Measurements from ENCODE around the gene CEACAM5. TPM values are rescaled to one million over a fixed set of nuclear protein-coding genes. Genes with fewer than 3 reads are reported as not detected.

The CEACAM5 gene
- total RNA-seq, 4 donors from 2014 or later, result 0.83 to 2.2 TPM; not detected in 2

- no peak for TF ChIP-seq CTCF (IDR thresholded peaks at IDR 0.05)
- no peak for TF ChIP-seq POLR2AphosphoS5 (IDR thresholded peaks at IDR 0.05)
- Histone ChIP-seq H3K4me1 (no peaks in the 10 kb centered on the region), H3K9me3 (no peaks in the 10 kb centered on the region), H3K27me3 (peaks cover 0 to 73% (median 0%) of the 10 kb centered on the region in 4 donors), H3K27ac (replicated peaks in 1 of 4) (no peak overlapping the region), H3K4me3 (no peak overlapping the region), H3K36me3 (no peaks in the 10 kb centered on the region)
- no peak for DNase-seq (ENCODE audit: extremely low spot score)
- intact Hi-C loops (cut with DNase I), result no loop called here
- WGBS, result 92% methylated on average over 2 of the region's 5 CpGs
These were observed 6.2 kb downstream of the CEACAM5 start for GRCh38 chr19:41714598-41714997.

- Histone ChIP-seq H3K9me3 (no peaks in the 10 kb centered on the region), H3K27me3 (peaks cover 0 to 73% (median 0%) of the 10 kb centered on the region in 4 donors), H3K27ac (replicated peaks in 1 of 4) (no peak overlapping the region), H3K36me3 (no peaks in the 10 kb centered on the region), H3K4me1 (no peaks in the 10 kb centered on the region), H3K4me3 (no peak overlapping the region)
- DNase-seq (ENCODE audit: extremely low spot score), result no peak
- 72% methylated on average over 6 of the region's 6 CpGs for WGBS
- intact Hi-C loops (cut with DNase I), result no loop called here
- TF ChIP-seq EP300 (IDR thresholded peaks at IDR 0.05) (no peak), CTCF (IDR thresholded peaks at IDR 0.05) (no peak), POLR2AphosphoS5 (IDR thresholded peaks at IDR 0.05) (no peak), POLR2A (IDR thresholded peaks at IDR 0.05; ENCODE audit: low read depth) (no peak)
These were observed 10.3 kb downstream of the CEACAM5 start for GRCh38 chr19:41718761-41719160.

- H3K36me3 ChIP-seq, result no peaks in the 10 kb centered on the region
- peaks cover 0 to 60% (median 0%) of the 10 kb centered on the region in 4 donors for H3K27me3 ChIP-seq
- WGBS, result 79% methylated on average over 2 of the region's 3 CpGs
- intact Hi-C loops (cut with DNase I), result no loop called here
- H3K4me1 ChIP-seq, result no peaks in the 10 kb centered on the region
- no peak overlapping the region for H3K27ac ChIP-seq (replicated peaks in 1 of 4)
- no peak for TF ChIP-seq CTCF (IDR thresholded peaks at IDR 0.05)
- TF ChIP-seq POLR2A (IDR thresholded peaks at IDR 0.05; ENCODE audit: low read depth), result no peak
- TF ChIP-seq EP300 (IDR thresholded peaks at IDR 0.05), result no peak
- TF ChIP-seq POLR2AphosphoS5 (IDR thresholded peaks at IDR 0.05), result no peak
- no peak for DNase-seq (ENCODE audit: extremely low spot score)
- peaks cover 0 to 3% (median 0%) of the 10 kb centered on the region in 4 donors for H3K9me3 ChIP-seq
- no peak overlapping the region for H3K4me3 ChIP-seq
These were observed 11.7 kb downstream of the CEACAM5 start for GRCh38 chr19:41720103-41720502.

GRCh38 chr19:41726493-41726892, 18.1 kb downstream of the CEACAM5 start:
- Histone ChIP-seq H3K27ac (replicated peaks in 1 of 4) (no peak overlapping the region), H3K27me3 (peaks cover 0 to 34% (median 0%) of the 10 kb centered on the region in 4 donors), H3K4me3 (no peak overlapping the region), H3K4me1 (no peaks in the 10 kb centered on the region), H3K36me3 (no peaks in the 10 kb centered on the region), H3K9me3 (peaks cover 0 to 3% (median 0%) of the 10 kb centered on the region in 4 donors)
- TF ChIP-seq EP300 (IDR thresholded peaks at IDR 0.05) (no peak), CTCF (IDR thresholded peaks at IDR 0.05) (no peak), POLR2A (IDR thresholded peaks at IDR 0.05; ENCODE audit: low read depth) (no peak), POLR2AphosphoS5 (IDR thresholded peaks at IDR 0.05) (no peak)
- intact Hi-C loops (cut with DNase I), result no loop called here
- no peak for DNase-seq (ENCODE audit: extremely low spot score)
- WGBS, result 26% methylated on average over 5 of the region's 5 CpGs

GRCh38 chr19:41734156-41734555, 25.7 kb downstream of the CEACAM5 start:
- 73% methylated on average over 4 of the region's 4 CpGs for WGBS
- Histone ChIP-seq H3K4me1 (no peaks in the 10 kb centered on the region), H3K27me3 (peaks cover 0 to 9% (median 0%) of the 10 kb centered on the region in 4 donors), H3K27ac (replicated peaks in 1 of 4) (no peak overlapping the region), H3K36me3 (no peaks in the 10 kb centered on the region), H3K9me3 (no peaks in the 10 kb centered on the region), H3K4me3 (no peak overlapping the region)
- no peak for DNase-seq (ENCODE audit: extremely low spot score)
- TF ChIP-seq POLR2A (IDR thresholded peaks at IDR 0.05; ENCODE audit: low read depth) (no peak), POLR2AphosphoS5 (IDR thresholded peaks at IDR 0.05) (no peak), EP300 (IDR thresholded peaks at IDR 0.05) (no peak), CTCF (IDR thresholded peaks at IDR 0.05) (no peak)
- intact Hi-C loops (cut with DNase I), result no loop called here

Measured in esophagus muscularis mucosa (tissue), 4 donors.